GM18858 (cell line): ENCODE measurements around the gene DPP7.

Source experiments
- ATAC-seq: cut with Tn5 transposase; IDR thresholded peaks from one replicate; pipeline ENCODE4 v1.9.1; 2021; ENCODE audit not compliant: unreplicated experiment

DPP7 gene

DNA sequence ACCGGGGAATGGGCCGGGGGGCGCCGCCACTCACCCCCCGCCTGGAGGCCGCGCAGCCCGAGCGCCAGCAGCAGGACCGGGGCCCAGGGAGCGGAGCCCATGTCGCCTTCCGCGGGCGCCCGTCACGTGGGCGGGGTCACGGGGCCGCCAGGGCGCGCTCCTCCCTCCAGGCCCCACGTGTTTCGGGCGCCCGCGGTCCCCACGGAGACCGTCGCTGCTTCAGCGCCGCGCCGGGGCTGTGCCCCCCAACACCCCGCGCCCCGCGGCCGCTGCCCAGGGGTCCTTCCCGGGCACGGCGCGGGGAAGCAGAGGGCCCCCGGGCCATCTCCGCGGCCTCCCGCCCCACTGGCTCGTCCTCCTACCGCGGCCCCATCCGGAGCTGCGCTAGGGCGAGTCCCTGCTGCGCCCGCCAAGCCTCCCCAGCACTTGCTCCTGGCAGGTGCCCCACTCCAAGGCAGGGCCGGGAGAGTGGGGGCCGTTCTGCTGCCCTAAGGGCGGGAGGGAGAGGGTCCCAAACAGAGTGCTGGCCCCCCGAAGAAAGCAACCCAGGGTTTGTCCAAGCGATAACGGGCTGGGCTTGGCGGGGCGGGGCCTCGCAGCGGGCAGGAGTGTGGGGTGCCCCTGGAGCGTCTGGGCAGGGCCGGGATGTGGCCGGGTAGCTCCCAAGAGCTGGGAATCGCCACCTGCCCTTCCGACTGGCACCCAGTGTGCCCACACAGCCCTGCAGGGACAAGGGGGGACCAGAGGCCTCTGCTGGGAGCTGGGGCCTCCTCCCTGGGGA is at the start of gene DPP7:
Gene DPP7 (minus strand): TSS at position 121 of the 781 bp plus-strand sequence. CDS start 20 bp downstream, at position 101.
- peak; percentile 58 for ATAC-seq

DNA sequence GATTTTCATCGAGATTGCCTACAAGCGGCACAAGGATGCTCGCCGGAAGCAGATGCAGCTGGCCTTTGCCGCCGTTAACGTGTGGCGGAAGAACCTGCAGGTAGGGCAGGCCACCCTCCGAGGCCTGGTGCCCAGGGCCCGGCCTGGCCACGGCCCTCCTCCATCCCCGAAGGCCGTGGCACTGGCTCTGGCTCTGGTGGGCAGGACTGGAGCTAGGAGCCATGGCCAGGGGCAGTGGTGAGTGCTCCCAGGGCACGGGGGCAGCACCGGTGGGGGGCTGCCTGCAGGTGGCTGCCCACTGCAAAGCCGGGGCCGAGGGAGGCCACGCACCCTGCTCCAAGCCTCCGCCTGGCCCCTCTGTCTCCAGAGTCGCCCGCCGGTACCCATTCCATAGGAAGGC is 49.3 kb upstream of the DPP7 start:
- no peak for ATAC-seq

DNA sequence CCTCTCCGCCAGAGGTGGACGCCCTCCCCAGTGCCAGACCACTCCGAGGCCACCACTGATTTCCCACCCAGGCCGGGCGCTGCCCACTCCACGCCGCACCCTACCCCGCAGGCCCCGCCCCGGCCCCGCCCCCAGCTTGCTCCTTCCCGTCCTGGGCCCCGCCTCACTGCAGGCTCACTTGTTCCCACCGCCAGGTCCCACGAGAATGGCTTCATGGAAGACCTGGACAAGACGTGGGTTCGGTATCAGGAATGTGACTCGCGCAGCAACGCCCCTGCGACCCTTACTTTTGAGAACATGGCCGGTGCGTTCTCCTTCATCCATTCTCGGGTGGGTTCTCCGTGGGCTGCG is 48.8 kb upstream of the DPP7 start:
- ATAC-seq: no peak

DNA sequence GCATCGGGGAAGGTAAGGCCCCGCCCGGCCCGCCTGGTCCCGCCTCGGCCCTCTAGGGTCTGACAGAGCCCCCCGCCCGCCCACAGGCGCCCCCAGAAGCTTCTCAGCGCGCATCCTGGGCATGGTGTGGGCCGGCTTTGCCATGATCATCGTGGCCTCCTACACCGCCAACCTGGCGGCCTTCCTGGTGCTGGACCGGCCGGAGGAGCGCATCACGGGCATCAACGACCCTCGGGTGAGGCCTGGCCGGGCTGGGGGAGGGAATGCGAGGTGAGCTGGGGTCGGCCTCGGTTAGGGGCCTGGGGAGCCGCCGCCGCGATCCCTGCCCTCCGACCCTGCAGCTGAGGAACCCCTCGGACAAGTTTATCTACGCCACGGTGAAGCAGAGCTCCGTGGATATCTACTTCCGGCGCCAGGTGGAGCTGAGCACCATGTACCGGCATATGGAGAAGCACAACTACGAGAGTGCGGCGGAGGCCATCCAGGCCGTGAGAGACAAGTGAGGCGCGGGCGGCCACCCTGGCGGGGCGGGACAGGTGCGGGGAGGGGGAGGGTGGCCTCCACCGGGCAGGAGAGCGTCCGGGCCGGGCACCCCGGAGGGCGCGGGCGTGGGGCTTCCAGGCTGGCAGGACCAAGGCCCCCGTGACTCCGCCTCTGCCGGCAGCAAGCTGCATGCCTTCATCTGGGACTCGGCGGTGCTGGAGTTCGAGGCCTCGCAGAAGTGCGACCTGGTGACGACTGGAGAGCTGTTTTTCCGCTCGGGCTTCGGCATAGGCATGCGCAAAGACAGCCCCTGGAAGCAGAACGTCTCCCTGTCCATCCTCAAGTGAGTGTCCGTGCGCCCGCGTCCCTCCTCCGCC is 48.2 kb upstream of the DPP7 start:
- no peak for ATAC-seq

DNA sequence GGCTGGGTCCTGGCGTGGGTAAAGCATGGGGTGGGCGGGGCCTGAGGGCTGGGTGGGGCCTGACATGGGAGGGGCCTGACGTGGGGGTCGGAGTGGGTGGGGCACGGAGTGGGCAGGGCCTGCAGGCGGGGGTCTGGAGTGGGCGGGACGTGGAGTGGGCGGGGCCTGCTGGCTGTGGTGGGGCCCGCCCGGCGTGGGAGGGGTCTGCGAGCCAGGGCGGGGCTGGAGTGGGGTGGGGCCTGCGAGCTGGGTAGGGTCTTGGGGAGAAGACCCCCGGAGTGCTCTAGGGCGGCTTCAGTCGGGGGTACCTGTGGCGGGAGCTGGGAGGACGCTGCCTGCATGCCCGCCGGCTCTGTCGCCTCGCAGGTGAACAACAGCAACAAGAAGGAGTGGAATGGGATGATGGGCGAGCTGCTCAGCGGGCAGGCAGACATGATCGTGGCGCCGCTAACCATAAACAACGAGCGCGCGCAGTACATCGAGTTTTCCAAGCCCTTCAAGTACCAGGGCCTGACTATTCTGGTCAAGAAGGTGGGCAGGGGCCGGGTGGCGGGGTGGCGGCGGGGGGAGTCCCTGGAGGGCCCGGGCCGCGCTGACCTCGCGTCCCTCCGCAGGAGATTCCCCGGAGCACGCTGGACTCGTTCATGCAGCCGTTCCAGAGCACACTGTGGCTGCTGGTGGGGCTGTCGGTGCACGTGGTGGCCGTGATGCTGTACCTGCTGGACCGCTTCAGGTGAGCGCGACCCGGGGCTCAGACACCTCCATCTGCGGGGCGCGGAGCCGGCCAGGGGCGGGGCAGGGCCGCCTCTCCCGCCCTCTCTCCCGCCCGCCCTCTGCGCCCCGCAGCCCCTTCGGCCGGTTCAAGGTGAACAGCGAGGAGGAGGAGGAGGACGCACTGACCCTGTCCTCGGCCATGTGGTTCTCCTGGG is 47.3 kb upstream of the DPP7 start:
- ATAC-seq: no peak

DNA sequence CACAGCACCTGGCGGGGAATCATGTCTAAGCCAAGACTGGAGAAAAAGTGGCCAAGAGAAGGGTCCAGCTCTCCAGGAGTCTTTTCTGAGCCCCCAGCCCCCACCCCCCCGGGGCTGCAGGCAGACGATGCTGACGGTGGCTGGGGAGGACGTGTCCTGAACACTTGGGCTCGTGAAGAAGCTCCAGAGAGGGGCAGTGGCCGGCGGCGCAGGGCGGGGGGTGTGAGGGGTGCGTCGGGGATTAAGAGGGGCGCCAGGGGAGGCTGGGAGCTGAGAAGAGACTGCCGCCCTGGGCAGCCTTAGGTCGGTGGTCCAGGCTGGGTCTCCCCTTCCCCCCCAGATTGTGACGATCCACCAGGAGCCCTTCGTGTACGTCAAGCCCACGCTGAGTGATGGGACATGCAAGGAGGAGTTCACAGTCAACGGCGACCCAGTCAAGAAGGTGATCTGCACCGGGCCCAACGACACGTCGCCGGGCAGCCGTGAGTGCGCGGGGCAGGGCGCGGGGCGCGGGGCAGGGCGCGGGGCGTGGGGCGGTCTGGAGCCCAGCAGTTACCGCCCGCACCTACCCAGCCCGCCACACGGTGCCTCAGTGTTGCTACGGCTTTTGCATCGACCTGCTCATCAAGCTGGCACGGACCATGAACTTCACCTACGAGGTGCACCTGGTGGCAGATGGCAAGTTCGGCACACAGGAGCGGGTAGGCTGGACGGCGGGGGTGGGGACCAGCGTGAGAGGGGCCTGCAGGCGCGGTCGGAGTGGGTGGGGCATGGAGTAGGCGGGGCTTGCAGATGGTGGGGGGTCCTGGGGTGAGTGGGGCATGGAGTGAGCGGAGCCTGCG is 46.4 kb upstream of the DPP7 start:
- ATAC-seq: no peak

DNA sequence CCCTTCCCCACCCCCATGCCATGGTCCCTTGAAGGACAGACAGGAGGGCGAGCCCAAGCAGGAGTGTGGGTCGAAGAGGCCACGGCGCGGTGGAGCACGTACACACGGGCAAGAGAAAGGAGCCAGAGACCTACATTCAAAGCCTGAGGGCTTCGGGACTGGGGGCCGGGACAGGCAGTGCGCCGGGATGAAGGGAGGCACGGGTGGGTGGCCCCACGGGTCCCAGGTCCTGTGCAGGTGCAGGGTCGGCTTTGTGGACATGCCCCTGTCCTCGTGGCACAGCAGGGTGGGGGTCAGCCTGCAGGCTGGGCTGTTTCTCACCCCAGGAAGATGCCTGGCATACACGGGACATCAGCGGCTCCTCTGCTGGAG is 45.5 kb upstream of the DPP7 start:
- ATAC-seq: no peak

DNA sequence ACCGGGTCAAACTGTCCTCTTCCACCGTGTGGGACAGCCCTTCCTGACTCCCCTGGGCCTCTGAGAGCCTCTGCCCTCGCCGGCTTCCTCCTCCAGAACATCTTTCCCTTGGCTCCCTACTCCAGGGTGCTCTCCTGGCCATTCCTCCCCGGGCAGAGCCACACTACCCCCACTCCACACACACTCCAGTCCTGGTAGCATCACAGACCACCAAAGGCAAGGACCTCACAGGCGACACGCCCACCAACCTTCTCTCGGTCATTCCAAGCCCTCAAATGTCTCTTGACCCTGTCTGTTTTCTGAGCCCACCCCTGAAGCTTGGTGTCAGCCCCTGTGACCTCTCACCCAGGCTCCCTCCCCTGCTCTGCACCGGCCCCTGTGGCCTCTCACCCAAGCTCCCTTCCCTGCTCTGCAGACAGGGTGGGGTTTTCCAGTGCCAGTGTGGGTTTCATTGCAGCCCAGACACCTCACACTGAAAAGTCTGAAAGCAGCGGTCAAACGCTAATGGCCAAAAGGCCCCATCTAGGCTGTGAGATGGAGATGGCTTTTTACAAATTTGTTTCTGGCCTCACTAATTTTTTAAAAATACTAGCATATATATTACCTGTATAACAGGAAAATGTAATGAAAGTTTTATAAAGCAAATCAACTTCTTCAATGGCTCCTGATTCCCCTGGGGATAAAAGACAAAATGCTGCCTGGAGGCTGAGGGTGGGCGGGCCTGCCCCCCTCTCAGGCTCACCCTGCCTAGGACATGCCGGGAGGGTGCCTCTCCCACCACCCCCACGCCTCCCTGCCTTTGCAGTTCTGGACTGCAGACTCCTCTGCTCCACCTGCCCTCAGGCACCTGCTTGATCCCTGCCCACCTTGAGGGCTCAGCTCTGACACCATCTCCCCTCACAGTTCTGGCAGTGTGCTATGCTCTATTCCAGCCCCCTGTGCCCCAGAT is 44.8 kb upstream of the DPP7 start:
- ATAC-seq: no peak

DNA sequence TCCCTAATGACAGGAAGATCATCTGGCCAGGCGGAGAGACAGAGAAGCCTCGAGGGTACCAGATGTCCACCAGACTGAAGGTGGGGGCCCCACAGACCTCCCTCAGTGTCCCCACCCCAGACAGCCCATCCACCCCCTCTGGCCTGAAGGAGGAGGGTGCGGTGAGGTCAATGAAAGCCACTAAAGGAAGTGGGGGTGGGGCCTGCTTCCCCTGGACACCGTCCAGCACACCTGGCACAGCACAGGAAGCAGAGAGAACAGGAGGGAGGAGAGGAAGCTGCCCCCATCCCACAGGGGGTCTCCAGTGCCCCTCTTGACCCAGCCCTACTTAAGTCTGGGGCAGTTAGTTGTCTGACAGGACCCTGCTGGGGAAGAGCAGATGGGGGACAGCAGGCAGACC is 44.1 kb upstream of the DPP7 start:
- no peak for ATAC-seq

DNA sequence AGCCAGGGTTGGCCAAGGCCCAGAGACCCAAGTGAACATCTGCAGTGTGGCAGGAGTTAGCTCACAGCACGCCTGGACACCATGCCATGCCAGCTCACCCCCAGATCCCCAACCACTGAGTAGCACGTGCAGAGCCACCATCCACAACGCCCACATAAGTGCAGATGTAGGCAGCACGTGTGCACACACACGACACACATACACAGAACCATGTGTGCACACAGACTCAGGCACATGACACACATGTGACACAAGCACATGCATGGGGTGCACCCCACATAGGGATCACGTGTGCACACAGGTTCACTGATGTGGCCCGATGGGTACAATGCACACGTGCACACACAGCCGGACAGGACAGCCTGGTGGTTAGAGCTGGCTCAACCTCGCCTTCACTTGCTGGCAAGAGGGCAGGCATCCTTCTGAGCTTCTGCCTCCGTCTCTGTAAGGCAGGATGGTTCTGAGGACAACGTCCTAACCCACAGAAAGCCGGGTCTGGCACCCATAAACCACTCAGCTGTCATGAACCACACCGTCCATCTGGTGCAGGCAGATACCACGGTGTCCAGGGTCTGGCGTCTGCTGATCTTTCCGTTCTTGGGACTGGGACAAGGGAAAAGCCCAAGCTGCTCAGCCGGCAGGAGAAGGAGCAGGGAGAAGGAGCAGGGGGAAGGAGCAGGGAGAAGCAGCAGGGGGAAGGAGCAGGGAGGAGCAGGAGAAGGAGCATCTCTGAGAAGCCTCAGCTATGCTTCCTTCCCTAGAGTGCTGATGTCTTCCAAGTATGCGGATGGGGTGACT is 43.3 kb upstream of the DPP7 start:
- ATAC-seq: no peak

DNA sequence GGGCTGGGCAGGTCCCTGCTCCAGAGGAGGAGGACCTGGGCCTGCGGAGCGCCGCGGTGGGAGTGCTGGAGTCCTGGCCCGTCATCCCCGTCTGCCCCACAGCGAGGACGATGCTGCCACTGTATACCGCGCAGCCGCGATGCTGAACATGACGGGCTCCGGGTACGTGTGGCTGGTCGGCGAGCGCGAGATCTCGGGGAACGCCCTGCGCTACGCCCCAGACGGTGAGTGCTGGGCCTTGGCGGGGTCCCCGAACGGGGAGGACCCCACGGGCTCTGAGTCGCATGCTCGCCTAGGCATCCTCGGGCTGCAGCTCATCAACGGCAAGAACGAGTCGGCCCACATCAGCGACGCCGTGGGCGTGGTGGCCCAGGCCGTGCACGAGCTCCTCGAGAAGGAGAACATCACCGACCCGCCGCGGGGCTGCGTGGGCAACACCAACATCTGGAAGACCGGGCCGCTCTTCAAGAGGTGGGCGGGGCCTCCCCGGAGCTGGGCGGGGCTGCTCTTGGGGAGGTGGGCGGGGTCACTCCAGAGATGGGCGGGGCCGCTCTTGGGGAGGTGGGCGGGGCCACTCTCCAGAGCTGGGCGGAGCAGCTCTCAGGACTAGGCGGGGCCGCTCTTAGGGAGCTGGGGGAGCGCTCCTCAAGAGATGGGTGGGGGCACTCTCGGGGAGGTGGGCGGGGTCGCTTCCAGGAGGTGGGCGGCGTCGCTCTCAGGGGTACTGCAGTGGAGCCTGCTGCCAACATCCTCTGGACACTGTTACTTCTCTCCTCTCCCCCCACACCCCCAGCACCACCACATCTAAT is 42.2 kb upstream of the DPP7 start:
- ATAC-seq: no peak

DNA sequence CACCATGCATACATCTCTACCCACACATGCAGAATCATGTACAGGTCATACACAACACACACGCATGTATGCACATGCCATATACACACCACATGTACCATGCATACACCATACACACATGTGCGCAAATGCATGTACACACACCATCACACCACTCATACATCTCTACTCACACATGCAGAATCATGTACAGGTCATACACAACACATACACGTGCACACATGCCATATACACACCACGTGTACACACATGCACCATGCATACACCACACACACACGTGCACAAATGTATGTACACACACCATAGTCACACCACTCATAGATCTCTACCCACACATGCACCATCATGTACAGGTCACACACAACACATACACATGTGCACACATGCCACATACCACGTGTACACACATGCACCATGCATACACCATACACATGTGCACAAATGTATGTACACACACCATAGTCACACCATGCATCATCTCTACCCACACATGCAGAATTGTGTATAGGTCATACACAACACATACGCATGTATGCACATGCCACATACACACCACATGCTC is 38.4 kb upstream of the DPP7 start:
- no peak for ATAC-seq

DNA sequence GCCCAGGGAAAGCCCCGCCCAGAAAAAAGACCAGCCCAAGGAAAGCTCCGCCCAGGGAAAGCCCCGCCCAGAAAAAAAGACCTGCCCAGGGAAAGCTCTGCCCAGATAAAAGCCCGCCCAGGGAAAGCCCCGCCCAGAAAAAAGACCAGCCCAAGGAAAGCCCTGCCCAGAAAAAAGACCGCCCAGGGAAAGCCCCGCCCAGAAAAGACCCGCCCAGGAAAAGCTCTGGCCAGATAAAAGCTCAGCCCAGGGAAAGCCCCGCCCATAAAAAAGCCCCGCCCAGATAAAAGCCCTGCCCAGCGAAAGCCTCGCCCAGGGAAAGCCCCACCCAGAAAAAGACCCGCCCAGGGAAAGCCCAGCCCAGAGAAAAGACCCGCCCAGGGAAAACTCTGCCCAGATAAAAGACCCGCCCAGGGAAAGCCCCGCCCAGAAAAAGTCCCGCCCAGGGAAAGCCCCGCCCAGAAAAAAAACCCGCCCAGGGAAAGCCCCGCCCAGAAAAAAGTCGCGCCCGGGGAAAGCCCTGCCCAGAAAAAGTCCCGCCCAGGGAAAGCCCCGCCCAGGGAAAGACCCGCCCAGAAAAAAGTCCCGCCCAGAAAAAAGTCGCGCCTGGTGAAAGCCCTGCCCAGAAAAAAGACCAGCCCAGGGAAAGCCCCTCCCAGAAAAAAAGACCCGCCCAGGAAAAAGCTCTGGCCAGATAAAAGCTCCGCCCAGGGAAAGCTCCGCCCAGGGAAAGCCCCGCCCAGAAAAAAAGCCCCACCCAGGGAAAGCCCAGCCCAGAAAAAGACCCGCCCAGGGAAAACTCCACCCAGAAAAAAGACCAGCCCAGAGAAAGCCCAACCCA is 36.3 kb upstream of the DPP7 start:
- no peak for ATAC-seq

DNA sequence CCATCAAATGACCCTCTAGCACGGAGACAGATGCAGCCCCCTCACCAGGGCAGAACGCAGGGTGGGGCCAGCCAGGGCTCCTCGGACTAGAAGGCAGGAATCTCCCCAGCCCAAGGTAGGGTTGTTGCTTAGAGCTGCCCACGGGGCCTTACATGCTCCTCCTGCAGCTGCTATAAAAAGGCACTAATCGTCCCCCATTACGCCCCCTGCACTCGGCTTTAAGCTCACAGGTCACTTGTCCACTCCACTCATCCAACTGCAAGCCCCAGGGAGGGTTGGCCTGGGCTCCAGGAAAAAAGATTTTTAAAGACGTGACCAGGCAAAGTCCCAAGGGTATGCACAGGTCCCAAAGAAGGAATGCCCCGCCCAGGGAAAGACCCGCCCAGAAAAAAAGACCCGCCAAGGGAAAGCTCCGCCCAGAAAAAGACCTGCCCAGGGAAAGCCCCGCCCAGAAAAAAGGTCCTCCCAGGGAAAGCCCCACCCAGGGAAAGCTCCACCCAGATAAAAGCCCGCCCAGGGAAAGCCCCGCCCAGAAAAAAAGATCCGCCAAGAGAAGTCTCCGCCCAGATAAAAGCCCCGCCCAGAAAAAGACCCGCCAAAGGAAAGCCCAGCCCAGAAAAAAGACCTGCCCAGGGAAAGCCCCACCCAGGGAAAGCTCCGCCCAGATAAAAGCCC is 35.5 kb upstream of the DPP7 start:
- ATAC-seq: no peak

DNA sequence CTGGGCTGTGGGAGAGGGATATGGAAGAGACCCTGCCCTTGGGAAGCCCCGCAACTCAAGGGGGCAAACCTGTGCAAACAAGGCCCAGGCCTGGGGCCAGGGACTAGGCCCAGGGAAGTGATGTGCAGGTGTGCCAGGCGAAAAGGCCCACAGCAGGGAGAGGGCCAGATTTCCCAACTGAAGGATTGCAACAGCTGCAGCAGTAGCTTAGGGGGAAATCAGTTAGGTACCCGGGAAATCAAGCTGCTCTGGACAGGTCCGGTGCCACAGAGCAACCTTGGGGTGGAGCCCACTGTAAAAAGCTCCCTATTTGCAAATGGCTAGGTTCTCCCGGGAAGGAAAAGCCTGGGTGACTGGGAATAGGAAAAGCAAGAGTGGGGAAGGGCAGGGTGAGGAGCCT is 34.8 kb upstream of the DPP7 start:
- no peak for ATAC-seq

DNA sequence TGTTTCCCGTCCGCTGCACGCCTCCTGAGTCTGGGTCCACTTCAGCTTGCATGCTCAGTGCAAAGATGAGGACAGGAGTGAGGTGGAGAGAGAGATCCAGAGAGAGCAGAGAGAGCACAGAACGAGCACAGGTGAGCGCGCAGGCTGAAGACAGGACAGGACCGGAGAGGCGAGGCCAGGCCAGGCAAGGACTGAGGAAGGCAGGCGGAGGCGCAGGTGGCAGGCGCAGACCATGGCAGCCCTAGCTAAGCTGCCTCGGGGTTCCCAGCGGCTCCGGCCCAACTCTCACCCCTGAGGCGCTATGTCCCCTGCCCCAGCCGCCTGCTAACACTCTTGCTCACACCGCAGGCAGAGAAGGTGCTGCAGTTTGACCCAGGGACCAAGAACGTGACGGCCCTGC is 34.1 kb upstream of the DPP7 start:
- no peak for ATAC-seq
